Superior temporal gyrus (tissue), 1 donor: ENCODE results near the gene TRABD2A.

Source experiments
- DNase-seq: peaks from one replicate; pipeline ENCODE4 v3.0.0-alpha.2; 2016; ENCODE audit errors: extremely low spot score

Gene TRABD2A

DNA sequence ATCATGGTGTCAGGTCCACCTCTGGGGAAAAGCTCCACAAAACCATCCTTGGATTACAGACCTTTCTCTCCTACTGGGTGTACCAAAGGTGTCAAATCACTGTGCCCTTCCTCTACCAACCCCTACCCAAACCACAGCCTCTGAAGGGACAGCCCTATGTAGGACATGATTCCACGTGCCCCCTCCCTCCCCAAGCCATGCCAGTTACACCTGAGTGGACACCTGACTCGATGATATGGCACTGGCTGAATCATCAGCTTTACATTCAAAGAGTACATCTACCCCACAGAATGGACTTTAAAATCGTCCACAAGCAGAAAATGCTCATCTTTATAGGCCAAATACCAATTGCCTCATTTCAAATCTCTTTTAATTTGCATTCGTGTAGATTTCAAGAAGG lies 26.0 kb downstream of the TRABD2A start:
- no peak for DNase-seq

DNA sequence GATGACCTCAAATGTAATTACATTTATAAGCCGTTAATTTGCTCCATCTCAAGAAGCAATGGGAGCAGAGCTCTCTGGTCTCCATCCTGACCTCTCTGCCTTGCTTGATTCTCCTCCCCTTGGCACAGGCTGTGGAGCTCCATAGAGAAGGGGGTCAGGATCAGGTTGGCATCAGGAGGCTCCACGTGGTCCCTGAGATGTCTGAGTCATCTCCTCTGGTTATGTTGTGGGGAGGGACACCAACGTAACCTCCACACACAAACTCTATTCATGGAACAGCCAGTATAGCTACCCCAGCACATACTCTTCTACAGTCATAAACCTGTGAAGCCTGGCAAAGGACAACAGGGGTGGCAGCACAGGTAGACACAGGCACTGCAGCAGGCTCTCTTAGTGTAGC lies 29.0 kb downstream of the TRABD2A start:
- DNase-seq = no peak

GRCh38 chr2:84850471-84850870 lies 30.4 kb downstream of the TRABD2A start:
- no peak for DNase-seq

- DNase-seq = peak; percentile 67
Observed at GRCh38 chr2:84849271-84849952, 31.5 kb downstream of the TRABD2A start.

GRCh38 chr2:84847326-84848050 lies 33.4 kb downstream of the TRABD2A start:
- DNase-seq = no peak

DNA sequence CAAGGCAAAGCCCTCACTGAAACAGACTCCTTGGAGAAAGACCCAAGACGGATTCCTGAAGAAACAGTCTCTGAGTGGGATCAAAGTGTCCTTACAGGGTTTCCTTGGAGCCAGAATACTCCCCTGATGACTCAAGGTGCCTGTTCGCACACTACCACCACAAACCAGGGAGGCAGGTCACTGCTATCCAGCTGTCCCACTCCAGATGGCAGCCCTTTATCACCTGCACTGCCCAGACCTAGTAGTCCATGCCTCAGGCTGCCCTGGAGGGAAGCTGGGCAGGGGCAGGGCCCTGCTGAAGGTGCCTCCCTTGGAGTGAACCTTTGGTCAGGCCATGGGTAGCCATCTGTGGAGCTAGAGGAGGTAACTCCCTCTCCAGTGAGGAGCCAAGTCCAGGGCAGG lies 34.1 kb downstream of the TRABD2A start:
- no peak for DNase-seq

DNA sequence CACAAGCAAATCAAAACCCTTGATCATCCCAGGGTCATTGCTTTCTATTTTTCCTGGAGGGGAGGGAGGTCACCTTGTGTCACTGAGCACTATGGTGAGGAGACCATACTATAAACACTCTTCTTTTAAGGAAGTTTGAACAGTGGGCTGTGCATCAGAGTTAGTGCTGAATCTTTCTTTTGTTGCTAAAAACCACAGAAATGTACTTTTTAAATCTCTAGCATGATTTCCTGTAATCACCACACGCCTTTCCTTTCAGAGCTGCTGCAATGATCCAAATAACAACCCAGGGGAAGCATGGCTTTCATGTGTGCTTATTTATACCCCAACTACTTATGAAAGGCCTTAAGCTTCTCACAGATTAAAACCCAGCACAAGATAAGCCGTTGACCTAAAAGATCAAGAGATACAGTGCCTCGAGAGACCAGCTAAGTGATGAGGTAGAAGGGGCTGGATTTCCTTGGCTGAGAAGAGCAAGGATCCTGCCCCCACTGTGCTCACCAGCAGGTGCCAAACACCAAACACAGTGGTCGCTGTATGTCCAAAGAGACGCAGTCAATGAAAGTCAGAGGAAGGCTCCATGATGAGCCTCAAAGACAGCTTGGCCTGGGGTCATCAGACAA lies 34.7 kb downstream of the TRABD2A start:
- no peak for DNase-seq

GRCh38 chr2:84844141-84844540 lies 36.7 kb downstream of the TRABD2A start:
- DNase-seq = no peak

DNA sequence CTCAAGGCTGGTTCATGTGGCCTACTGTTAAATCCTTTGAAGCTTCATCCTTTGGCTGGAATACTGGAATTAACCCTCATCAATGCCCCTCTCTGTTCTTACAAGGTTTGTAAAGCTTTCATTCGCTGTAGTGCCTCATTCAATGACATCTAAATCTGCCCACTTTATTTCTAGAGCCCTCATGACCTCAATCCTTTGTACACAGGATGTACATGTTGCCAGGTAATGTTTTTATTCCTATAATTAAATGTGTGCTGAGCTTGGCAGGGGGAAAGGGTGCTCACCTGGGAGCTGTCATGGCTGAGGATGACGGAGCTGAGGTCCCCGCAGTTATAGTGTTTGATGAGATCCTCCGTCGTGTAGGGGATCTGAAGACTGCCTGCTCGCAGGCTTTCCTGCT lies 39.3 kb downstream of the TRABD2A start:
- DNase-seq = no peak

DNA sequence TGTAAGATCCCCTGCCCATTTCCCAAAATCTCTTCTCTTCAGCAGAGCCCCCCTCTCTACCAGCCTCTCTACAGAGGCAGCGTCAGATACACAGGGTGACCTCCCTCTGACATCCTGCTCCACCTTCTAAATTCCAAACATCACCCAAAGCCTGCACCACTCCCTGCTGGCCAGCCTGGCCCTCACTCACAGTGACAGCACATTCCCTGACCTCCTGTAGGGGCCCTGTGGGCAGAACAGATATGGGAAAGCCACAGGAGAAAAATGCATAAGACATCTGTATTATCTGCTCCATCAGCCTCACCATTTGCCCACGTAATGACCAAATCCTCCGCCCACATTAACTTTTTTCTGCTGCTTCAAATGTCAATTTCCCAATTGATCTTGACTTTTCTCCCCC lies 40.6 kb downstream of the TRABD2A start:
- DNase-seq = no peak

- no peak for DNase-seq
Observed at GRCh38 chr2:84839851-84840250, 41.0 kb downstream of the TRABD2A start.

GRCh38 chr2:84838434-84839145 lies 42.3 kb downstream of the TRABD2A start:
- DNase-seq = no peak

GRCh38 chr2:84836215-84836614 lies 44.7 kb downstream of the TRABD2A start:
- DNase-seq = no peak

- no peak for DNase-seq
Observed at GRCh38 chr2:84833481-84834150, 47.3 kb downstream of the TRABD2A start.

DNA sequence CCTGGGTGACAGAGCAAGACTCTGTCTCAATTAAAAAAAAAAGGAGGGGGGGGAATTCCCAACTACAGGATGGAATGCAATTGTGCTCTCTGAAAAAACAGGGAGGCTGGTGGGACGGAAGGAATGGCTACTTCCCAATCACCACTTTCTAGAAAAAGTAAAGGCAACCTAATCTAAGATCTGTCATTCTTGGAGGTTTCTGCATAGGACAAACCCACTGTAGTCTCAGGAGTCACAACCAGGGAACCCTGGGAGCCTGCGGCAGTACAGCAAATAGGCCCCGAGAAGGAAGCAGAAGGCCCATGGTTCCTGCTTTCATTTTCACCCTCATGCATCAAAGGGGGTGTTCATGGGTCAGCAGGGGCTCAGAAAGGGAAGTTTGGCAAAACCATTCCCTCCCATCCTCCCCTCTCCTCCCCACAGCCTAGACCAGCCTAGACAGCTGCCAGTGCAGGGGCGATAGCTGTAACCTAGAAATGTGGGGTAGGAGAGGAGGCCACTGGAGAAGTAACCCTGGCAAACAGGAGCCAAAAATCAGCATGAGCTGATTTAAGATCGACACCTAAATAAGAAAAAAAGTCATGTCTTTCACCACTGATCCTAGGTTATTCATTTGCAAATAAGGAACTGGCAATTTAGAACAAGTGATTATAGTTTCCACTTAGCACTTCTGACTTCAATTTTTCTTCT lies 48.0 kb downstream of the TRABD2A start:
- DNase-seq = peak; percentile 14

GRCh38 chr2:84830758-84831500 lies 50.0 kb downstream of the TRABD2A start:
- DNase-seq = no peak

GRCh38 chr2:84830095-84830494 lies 50.8 kb downstream of the TRABD2A start:
- DNase-seq = no peak

DNA sequence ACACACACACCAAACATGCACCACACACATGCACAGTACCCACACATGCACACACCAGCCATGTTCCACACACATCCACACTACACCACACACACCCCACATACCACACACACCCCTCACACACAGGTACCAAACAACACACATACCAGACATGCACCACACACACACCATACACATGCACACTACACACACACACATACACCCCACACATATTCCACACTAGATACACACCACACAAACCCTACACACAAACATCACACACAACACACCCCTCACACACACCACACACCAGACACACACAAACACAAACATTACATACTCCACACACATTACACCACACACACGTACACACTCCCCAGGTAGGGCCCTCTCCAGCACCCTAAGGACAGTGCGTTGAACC lies 51.2 kb downstream of the TRABD2A start:
- DNase-seq = no peak

- no peak for DNase-seq
Observed at GRCh38 chr2:84827978-84828575, 52.8 kb downstream of the TRABD2A start.

DNA sequence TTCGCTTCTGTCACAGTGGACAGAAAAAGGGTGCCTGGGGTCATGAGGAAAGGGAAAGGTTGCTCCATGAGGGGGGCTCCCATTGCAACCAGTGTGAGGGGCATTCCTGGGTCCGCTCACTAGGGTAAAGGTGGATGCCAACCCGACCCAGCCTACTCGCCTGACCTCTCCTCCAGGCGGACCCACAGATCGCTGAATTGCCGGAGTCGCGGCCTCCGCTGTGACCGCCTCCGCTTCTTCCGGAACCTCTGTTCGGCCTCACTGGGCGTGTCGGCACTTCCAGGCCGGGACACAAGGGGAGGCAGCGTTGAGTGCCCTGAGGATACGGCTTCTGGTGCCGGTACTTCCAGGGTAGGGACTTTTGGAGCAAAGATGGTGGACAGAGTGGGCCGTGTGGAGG lies 57.1 kb downstream of the TRABD2A start:
- DNase-seq = no peak
